GM12891 (cell line): ENCODE results near the gene EOLA1.
"Not testable (repeated sequence)": the region's sequence is repeated elsewhere in the genome, so short reads cannot be mapped to it uniquely, and the experiment has no call there.

Experiments used
- POLR2A ChIP-seq: IDR thresholded peaks from 2 replicates; pipeline ENCODE4 v1.6.1; 2011; ENCODE audit warnings: low read depth, low read length, control low read depth
- POLR2AphosphoS5 ChIP-seq: IDR thresholded peaks from 2 replicates; pipeline ENCODE4 v1.6.1; 2011; ENCODE audit warnings: low read depth, low read length, control low read depth
- SPI1 ChIP-seq: IDR thresholded peaks from 2 replicates; pipeline ENCODE4 v1.6.1; 2011; ENCODE audit warnings: low read depth, low read length, control low read depth
- TAF1 ChIP-seq: IDR thresholded peaks from 2 replicates; pipeline ENCODE4 v1.6.1; 2011; ENCODE audit warnings: low read depth, low read length, control low read depth

DNA sequence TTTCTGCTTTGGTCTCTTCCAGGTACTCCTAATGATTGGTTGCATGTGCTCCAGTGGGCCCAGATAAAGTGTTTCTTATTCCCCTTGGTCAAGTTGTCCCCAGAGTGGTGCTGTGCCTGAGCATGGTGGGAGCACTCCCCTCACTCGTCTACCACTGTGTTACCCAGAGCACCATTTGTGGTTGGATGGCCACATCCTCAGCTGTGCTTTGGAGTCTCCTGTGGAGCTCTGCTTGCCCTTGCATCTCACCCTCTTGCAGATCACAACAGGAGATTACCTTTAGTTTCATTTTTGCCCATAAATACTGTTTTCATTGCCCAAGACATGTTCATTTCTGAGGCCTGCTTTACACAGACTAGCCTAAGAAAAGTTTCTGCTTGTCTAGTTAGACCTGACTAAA lies 9.6 kb downstream of the EOLA1 start:
- TF ChIP-seq POLR2A, TAF1, POLR2AphosphoS5, SPI1: not testable (repeated sequence)
